Measurements from ENCODE around the gene RPS21.

DNA sequence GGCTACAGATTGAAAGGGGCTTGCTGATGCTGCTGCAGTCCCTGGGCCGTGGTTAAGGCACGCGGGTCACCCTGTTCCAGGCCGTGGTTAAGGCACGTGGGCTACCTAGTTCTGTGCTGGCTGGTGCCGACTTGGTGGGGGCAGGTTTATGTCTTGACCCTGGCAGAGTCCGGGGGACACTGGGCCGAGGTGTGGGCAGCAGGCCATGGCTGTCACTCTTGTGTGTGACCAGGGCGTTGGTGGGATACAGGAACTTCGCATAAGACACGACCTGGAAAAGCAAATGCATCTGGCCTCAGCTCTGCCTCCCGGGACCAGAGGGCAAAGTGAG is 6.4 kb downstream of the RPS21 start:
- TF ChIP-seq EED (CRISPR knock-in tag; IDR thresholded peaks at IDR 0.05) (no peak), RBM39 (IDR thresholded peaks at IDR 0.05; ENCODE audit: low read depth, low read length, poor library complexity, severe bottlenecking) (no peak)

Measured in HepG2 (cell line).